ENCODE measurements around the gene SPATA1. TPM values are rescaled to one million over a fixed set of nuclear protein-coding genes. Genes with fewer than 3 reads are reported as not detected.
A peak's percentile ranks its signal among the peaks of the same experiment; 100 is the strongest.

Gene SPATA1
- total and polyA plus RNA-seq, 2 of the 13 experiments (the other 11 are each of a cell fraction or from before 2014, with no cell fraction given) = 0.70 to 1.4 TPM

GRCh38 chr1:84581648-84582047 lies 75.5 kb downstream of the SPATA1 start (continued):
- TF ChIP-seq TBP (CRISPR knock-in tag; IDR thresholded peaks at IDR 0.05) = no peak

DNA sequence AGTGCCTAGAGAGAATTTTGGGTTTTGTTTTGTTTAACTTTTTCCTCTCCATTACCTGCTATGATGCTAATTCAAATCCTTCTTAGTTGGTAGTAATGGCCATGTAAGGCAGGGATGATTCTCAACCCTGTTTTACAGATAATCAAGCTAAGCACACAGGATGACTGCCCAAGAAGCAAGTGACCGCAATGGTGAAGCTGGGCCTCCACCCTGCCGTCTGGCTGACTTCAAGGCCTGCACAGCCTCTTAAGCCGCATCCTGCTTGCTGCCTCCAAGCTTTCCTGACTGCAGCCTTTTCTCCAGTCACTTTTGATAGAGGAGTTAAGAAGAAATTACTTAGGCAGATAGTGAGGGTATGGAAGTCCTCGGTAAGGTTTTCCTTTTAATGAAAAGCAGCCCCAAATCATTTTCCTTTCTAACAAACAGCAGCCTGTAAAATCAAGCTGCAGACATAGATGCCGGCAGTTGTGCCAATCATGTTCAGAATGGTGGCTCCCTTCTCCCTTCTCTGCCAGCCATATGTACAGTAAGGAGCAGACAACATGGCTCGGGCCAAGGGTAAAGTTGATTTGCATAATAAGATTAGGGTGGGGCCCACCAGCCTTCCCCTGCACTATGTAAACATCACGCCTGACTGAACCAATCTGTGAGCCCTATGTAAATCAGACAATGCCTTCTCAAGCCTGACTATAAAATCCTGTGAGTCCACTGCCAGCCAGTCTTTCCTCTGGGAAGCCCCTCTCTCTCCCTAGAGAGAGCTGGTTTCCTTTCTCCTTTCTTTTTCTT lies 76.8 kb downstream of the SPATA1 start:
- ChIA-PET CTCF (ENCODE audit: low intra/inter-chr PET ratio, low total read pairs) (no interaction called here), POLR2A (interaction anchor here (5.2 kb wide), 1 partner anchor 9 kb away, joined by 40 read pairs; the partner anchor contains the start of gene CTBS)
- no peak overlapping the region for H3K27ac ChIP-seq (ENCODE audit: extremely low read length, insufficient read depth, low read length)
- peak overlapping the region; percentile 76 for H3K4me2 ChIP-seq (ENCODE audit: low read depth, low read length)
- peak overlapping the region; percentile 5 to 45 (median 40); a peak in 4 of 6 replicates for H3K4me3 ChIP-seq (replicated peaks in 1 of 3; ENCODE audit: insufficient read depth in 1 of 3, low read depth in 2 of 3, low read length in 3 of 3)
- no peaks in the 10 kb centered on the region for H4K20me1 ChIP-seq (ENCODE audit: insufficient read depth, low read length)
- no TSS peak for BruUV-seq (replicated peaks)
- 40% methylated on average over 7 of the region's 7 CpGs for WGBS (ENCODE audit: low lambda C conversion rate)
- no peaks in the 10 kb centered on the region for H3K79me2 ChIP-seq (ENCODE audit: insufficient read depth, low read length)
- peak overlapping the region; percentile 59 for H2AFZ ChIP-seq (ENCODE audit: low read length)
- H3K36me3 ChIP-seq (replicated peaks in 1 of 2; ENCODE audit: control insufficient read depth in 1 of 2, insufficient read depth in 2 of 2, low read length in 2 of 2) = no peaks in the 10 kb centered on the region
- ATAC-seq (peak; percentile 87), FAIRE-seq (no peak), DNase-seq (ENCODE audit: low spot score) (peak; percentile 37)
- H3K27me3 ChIP-seq (ENCODE audit: control insufficient read depth in 1 of 2, insufficient read depth in 2 of 2, low read length in 2 of 2) = no peaks in the 10 kb centered on the region
- H3K9me3 ChIP-seq (ENCODE audit: low read length) = no peaks in the 10 kb centered on the region
- H3K4me1 ChIP-seq (ENCODE audit: insufficient read depth, low read length) = peaks cover 15% of the 10 kb centered on the region
- no peak overlapping the region for H3K9ac ChIP-seq (ENCODE audit: insufficient read depth, low read depth, low read length)
- in situ Hi-C loops (cut with HindIII; ENCODE audit: extremely low pct_ligation_motif_present, low pct_unique_long_range_greater_than_20kb) (no loop called here), intact Hi-C loops (cut with micrococcal nuclease; ENCODE audit: unreplicated experiment) (no loop called here)
- no peak for TF ChIP-seq ZNF543 (CRISPR knock-in tag; IDR thresholded peaks at IDR 0.05)
- no peak for TF ChIP-seq TOPORS (CRISPR knock-in tag; IDR thresholded peaks at IDR 0.05)
- no peak for TF ChIP-seq ZNF451 (CRISPR knock-in tag; IDR thresholded peaks at IDR 0.05)
- no peak for TF ChIP-seq SP1 (IDR thresholded peaks at IDR 0.05)
- no peak for TF ChIP-seq SP1 (CRISPR knock-in tag; IDR thresholded peaks at IDR 0.05)
- TF ChIP-seq HNF4G (IDR thresholded peaks at IDR 0.05; ENCODE audit: borderline replicate concordance, low read depth, low read length) = no peak
- TF ChIP-seq HNF4G (CRISPR knock-in tag; IDR thresholded peaks at IDR 0.05; ENCODE audit: borderline replicate concordance, low read depth) = no peak
- no peak for TF ChIP-seq RARG (CRISPR knock-in tag; IDR thresholded peaks at IDR 0.05; ENCODE audit: low read depth)
- TF ChIP-seq, protein P1, sequence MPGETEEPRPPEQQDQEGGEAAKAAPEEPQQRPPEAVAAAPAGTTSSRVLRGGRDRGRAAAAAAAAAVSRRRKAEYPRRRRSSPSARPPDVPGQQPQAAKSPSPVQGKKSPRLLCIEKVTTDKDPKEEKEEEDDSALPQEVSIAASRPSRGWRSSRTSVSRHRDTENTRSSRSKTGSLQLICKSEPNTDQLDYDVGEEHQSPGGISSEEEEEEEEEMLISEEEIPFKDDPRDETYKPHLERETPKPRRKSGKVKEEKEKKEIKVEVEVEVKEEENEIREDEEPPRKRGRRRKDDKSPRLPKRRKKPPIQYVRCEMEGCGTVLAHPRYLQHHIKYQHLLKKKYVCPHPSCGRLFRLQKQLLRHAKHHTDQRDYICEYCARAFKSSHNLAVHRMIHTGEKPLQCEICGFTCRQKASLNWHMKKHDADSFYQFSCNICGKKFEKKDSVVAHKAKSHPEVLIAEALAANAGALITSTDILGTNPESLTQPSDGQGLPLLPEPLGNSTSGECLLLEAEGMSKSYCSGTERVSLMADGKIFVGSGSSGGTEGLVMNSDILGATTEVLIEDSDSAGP (CRISPR knock-in tag; IDR thresholded peaks at IDR 0.05; ENCODE audit: borderline replicate concordance) = no peak
- TF ChIP-seq FOXO1 (CRISPR knock-in tag; IDR thresholded peaks at IDR 0.05) = no peak
- no peak for TF ChIP-seq ZNF850 (CRISPR knock-in tag; conservative IDR thresholded peaks at IDR 0.05)
- no peak for TF ChIP-seq TEAD3 (CRISPR knock-in tag; optimal IDR thresholded peaks at IDR 0.05; ENCODE audit: borderline replicate concordance)
- no peak for TF ChIP-seq ZNF430 (CRISPR knock-in tag; IDR thresholded peaks at IDR 0.05)
- no peak for TF ChIP-seq FOXJ3 (CRISPR knock-in tag; IDR thresholded peaks at IDR 0.05; ENCODE audit: borderline replicate concordance)
- no peak for TF ChIP-seq MLXIP (CRISPR knock-in tag; IDR thresholded peaks at IDR 0.05; ENCODE audit: borderline replicate concordance)
- TF ChIP-seq TP53 (CRISPR knock-in tag; conservative IDR thresholded peaks at IDR 0.05) = no peak
- TF ChIP-seq SIX4 (CRISPR knock-in tag; IDR thresholded peaks at IDR 0.05) = no peak
- TF ChIP-seq POLR2A (IDR thresholded peaks at IDR 0.05; ENCODE audit: insufficient read depth in 1 of 2, low read depth in 2 of 2, low read length in 2 of 2) = 0 out of 4 replicates have a peak, but pooled peaks of 1 of the 2 experiments have one; percentile 26
- no peak for TF ChIP-seq KLF12 (CRISPR knock-in tag; IDR thresholded peaks at IDR 0.05; ENCODE audit: borderline replicate concordance)
- TF ChIP-seq PHF20 (CRISPR knock-in tag; IDR thresholded peaks at IDR 0.05) = no peak
